ENCODE measurements around the gene SMPX. TPM values are rescaled to one million over a fixed set of nuclear protein-coding genes. Genes with fewer than 3 reads are reported as not detected.

SMPX gene
- total and polyA plus RNA-seq, 7 donors, result 0.89 to 111 (median 25.5) TPM; not detected in 1

- Histone ChIP-seq H3K4me3 (no peak overlapping the region), H3K36me3 (no peaks in the 10 kb centered on the region), H3K4me1 (peaks cover 0 to 5% (median 0%) of the 10 kb centered on the region in 4 donors), H3K27me3 (no peaks in the 10 kb centered on the region), H3K9me3 (no peaks in the 10 kb centered on the region), H3K27ac (no peak overlapping the region)
- DNase-seq, result no peak
- intact Hi-C loops (cut with DNase I), result no loop called here
- TF ChIP-seq POLR2A (IDR thresholded peaks at IDR 0.05) (no peak), EP300 (IDR thresholded peaks at IDR 0.05) (no peak), POLR2AphosphoS5 (IDR thresholded peaks at IDR 0.05) (no peak), CTCF (IDR thresholded peaks at IDR 0.05) (no peak)
- WGBS, 2 donors, result 92 to 94% methylated on average over 7 of the region's 7 CpGs
Measured at GRCh38 chrX:21717802-21718201, 40.1 kb downstream of the SMPX start.

- Histone ChIP-seq H3K27ac (no peak overlapping the region), H3K36me3 (no peaks in the 10 kb centered on the region), H3K27me3 (no peaks in the 10 kb centered on the region), H3K4me3 (no peak overlapping the region), H3K9me3 (no peaks in the 10 kb centered on the region), H3K4me1 (peaks cover 0 to 3% (median 0%) of the 10 kb centered on the region in 4 donors)
- TF ChIP-seq POLR2AphosphoS5 (IDR thresholded peaks at IDR 0.05) (no peak), POLR2A (IDR thresholded peaks at IDR 0.05) (no peak), CTCF (IDR thresholded peaks at IDR 0.05) (no peak), EP300 (IDR thresholded peaks at IDR 0.05) (no peak)
- intact Hi-C loops (cut with DNase I), result no loop called here
- WGBS, 2 donors, result 70 to 75% methylated on average over 2 of the region's 2 CpGs
- no peak for DNase-seq
Measured at GRCh38 chrX:21715825-21716224, 42.1 kb downstream of the SMPX start.

GRCh38 chrX:21715337-21715736 is 42.6 kb downstream of the SMPX start:
- H3K27me3 ChIP-seq, result no peaks in the 10 kb centered on the region
- no peak overlapping the region for H3K4me3 ChIP-seq
- WGBS, 2 donors, result 48 to 61% methylated on average over 2 of the region's 2 CpGs
- H3K36me3 ChIP-seq, result no peaks in the 10 kb centered on the region
- H3K27ac ChIP-seq, result no peak overlapping the region
- H3K4me1 ChIP-seq, result peaks cover 0 to 3% (median 0%) of the 10 kb centered on the region in 4 donors
- DNase-seq, result no peak
- TF ChIP-seq CTCF (IDR thresholded peaks at IDR 0.05) (no peak), POLR2A (IDR thresholded peaks at IDR 0.05) (no peak), POLR2AphosphoS5 (IDR thresholded peaks at IDR 0.05) (no peak)
- H3K9me3 ChIP-seq, result no peaks in the 10 kb centered on the region
- intact Hi-C loops (cut with DNase I), result no loop called here

- no peak overlapping the region for H3K27ac ChIP-seq
- no peaks in the 10 kb centered on the region for H3K36me3 ChIP-seq
- no peaks in the 10 kb centered on the region for H3K9me3 ChIP-seq
- no peak overlapping the region for H3K4me3 ChIP-seq
- DNase-seq, result no peak
- TF ChIP-seq EP300 (IDR thresholded peaks at IDR 0.05) (no peak), CTCF (IDR thresholded peaks at IDR 0.05) (no peak), POLR2AphosphoS5 (IDR thresholded peaks at IDR 0.05) (no peak), POLR2A (IDR thresholded peaks at IDR 0.05) (no peak)
- intact Hi-C loops (cut with DNase I), result no loop called here
- WGBS, 2 donors, result 52 to 74% methylated on average over 2 of the region's 2 CpGs
- H3K4me1 ChIP-seq, result peaks cover 0 to 3% (median 0%) of the 10 kb centered on the region in 4 donors
- H3K27me3 ChIP-seq, result no peaks in the 10 kb centered on the region
Measured at GRCh38 chrX:21711848-21712197, 46.1 kb downstream of the SMPX start.

GRCh38 chrX:21711129-21711847 is 46.6 kb downstream of the SMPX start:
- no peak overlapping the region for H3K27ac ChIP-seq
- peaks cover 0 to 3% (median 0%) of the 10 kb centered on the region in 4 donors for H3K4me1 ChIP-seq
- TF ChIP-seq EP300 (IDR thresholded peaks at IDR 0.05) (no peak), POLR2AphosphoS5 (IDR thresholded peaks at IDR 0.05) (no peak), CTCF (IDR thresholded peaks at IDR 0.05) (no peak), POLR2A (IDR thresholded peaks at IDR 0.05) (no peak)
- no peaks in the 10 kb centered on the region for H3K9me3 ChIP-seq
- WGBS, 2 donors, result 76 to 80% methylated on average over 7 of the region's 7 CpGs
- intact Hi-C loops (cut with DNase I), result no loop called here
- no peak for DNase-seq
- H3K36me3 ChIP-seq, result no peaks in the 10 kb centered on the region
- no peaks in the 10 kb centered on the region for H3K27me3 ChIP-seq
- no peak overlapping the region for H3K4me3 ChIP-seq

All from sigmoid colon (tissue), 7 donors.